ENCODE measurements around the gene GIT2. TPM values are rescaled to one million over a fixed set of nuclear protein-coding genes. Genes with fewer than 3 reads are reported as not detected.
"Not testable (repeated sequence)": the region's sequence is repeated elsewhere in the genome, so short reads cannot be mapped to it uniquely, and the experiment has no call there.

Gene GIT2
- total RNA-seq, 1 donor from 2014 or later = 57.6 TPM

DNA sequence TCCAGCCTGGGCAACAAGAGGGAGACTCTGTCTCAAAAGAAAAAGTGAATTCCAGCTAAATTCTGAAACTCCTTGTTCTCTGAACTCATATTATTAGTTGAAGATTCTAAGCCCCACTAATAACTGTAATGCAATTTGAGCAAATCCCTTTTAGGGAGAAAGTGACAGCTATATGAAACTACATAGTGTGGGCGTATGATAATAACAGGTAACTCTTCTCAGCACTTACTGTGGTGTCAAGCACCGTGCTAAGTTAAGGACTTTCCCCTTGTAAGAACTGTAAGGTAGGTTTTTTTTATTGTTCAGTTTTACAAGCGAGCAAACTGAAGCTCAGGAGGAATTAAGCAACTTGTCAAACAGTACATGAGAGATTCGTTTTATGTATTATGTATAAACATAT is 8.4 kb upstream of the GIT2 start:
- no peak for DNase-seq

DNA sequence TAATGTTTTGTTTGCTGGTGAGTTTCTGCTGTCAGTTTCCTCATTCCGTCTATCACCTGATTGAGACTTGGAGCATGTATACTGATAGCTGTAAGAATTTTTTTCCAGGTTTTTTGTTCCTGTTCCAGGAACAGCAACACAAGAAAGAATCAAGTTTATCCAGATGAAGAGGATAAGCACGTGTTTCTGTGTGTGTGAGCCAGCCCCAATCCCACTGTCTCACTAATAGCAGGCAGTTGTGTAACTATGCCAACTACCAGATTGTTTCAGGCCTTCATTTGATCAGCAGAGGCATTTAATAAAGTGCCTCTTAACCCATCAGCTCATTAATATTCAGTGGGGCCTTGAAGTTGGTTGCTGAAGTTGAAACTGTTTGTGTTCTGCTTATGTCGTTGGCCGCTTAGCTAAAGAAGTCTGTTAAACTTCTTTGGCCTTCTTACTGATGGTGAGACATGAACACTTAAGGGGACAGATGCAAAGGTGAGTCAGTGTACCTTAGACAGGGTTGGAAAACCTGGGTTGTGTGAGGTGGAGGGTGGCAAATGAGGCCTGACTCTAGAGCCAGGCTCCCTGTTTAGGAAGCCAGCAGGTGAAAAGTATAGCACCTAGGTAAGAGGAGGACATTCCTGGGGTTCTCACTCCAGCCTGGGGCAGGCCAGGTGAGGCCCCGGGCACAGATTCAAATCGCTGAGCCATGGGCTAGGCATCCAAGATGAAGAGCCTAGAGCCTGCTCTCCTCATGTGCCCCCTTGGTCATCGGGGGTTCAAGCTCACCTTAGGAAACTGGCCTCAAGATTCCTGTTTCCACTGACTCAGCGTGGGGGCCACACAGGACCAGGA is 6.7 kb upstream of the GIT2 start:
- DNase-seq = no peak

DNA sequence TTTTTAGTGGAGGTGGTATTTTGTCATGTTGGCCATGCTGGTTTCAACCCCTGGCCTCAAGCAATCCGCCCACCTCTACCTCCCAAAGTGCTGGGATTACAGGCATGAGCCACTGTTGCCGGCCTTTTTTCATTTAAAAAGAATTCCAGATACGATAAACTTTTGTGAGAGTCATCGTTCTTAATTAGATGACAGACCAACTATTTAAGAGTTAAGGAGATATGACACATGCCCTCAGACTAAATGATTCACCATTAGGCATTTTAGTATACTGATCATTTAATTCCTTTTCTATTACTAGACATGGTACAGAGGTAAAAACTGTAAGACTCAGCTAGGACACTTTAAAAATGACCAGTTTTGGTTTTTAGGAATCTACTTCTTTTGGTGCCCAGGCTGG is 5.4 kb upstream of the GIT2 start:
- DNase-seq = no peak

DNA sequence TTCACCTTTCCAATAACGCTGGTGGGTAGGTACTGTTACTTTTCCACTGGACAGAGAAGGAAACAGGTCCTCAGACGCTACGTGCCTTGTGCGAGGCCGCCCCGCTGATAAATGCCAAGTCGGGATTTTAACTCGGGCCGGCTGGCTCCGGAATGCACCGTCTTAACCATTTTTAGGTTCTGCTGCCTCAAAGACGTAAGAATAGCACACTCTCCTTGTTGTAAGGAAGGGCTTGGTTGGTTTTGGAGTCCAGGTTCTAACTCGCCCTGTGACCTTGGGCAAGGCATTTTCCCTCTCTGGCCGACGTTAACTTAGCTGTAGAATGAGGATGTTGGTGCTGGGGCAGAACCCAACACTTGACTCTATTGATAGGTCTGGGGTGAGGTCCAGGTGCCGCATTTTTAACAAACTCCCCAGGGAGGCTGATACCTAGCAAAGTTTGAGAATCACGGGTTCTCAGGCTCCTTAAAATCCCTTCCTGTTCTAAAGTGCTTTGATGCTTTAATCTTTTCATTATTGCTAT is 3.9 kb upstream of the GIT2 start:
- DNase-seq = peak; percentile 54

DNA sequence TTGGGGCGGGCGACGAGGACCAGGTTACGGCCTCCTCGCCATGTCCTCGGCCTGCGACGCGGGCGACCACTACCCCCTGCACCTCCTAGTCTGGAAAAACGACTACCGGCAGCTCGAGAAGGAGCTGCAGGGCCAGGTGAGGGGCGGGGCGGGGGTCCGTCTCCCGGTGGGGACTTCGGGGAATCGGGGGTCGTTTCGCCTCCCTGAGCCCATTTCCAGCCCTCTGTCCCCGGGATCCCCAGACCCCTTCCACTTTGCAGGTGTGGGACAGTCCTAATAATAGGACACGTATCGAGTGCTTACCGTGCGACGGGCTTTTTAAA is 3.4 kb upstream of the GIT2 start:
- DNase-seq = no peak

DNA sequence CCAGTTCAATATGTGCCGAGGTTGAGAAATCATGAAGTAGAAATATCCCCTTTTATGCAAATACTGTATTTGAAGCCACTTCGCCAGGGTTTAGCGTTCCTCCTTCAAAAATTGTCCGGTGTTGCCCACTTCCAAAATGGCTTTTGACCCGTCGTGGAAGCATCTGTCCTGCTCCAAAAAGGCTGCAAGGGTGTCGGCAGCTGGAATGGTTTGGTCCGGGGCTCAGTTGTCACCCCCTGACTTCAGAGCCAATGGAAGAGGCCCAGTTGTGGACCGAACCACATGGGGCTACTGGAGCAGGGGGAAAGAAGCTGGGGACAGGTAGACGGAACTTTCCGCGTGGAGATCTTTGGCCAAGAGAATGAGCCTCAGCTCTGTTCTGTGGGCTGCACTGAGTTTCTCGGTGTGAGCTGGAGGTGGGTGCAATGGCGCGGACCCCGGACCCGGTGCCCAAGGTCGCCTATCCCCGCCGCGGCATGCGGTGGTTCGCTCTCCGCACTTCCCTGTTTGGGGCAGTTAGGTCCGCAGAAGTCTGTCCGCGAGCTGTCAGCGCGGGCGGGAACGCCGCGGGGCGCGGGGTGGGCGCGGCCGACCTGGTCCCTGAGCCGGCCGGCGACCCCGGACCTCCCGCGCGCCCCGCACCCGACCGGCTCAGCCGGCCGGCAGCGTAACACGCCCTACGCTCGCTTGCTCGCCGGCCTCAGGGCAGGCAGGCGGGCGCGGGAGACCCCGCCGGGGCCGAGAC is 2.9 kb upstream of the GIT2 start, which contains the start of gene ANKRD13A:
TSS of gene ANKRD13A (plus strand) at position 527 of the 745 bp plus-strand sequence. CDS start 259 bp downstream, outside the sequence.
- DNase-seq = peak; percentile 97

DNA sequence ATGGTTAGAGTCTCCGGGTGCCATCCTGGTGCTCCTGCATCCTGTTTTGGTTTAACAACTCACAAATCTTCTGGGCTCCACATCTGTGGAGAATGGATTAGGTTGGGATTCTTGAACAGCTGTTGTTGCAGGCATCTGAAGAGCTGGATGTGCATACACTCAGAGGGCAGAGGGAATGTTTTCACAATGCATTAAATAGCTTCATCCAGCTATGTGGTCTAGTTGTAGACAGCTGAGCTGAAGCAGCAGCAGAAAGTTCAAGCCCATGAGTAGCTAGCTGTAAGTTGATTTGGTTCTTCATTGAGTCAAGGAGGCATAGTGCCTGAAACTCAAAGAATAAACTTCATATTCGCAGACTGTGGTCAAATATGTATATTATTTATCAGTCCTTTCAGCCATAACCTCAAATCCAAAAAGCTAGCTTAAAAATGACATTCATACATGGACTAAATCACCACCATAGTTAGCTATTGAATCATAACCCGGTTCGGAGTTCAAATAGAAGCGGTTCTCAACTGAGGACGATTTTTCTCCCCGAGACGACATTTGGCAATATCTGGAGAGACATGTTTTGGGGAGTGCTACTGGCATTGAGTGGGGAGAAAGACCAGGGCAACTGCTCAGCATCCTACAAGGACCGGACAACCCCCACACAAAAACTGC is 2.2 kb upstream of the GIT2 start:
- DNase-seq = peak; percentile 95

DNA sequence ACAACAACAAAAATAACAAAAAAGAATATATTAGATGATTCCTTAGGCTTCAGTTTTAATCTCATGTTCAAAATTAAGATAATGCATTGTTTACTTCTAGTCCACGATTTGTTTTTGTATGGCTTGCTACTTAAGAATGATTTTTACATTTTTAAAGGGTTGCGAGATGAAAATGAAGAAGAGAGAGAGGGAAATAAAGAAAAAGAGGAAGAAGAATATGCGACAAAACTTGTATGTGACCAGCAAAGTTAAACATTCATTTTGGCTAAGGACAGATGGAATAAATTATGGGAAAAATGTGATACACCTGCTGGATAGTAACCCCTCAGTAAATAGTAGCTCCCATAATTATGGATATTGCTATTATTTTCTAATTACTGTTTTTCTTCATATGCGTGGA is 1.2 kb upstream of the GIT2 start:
- no peak for DNase-seq

DNA sequence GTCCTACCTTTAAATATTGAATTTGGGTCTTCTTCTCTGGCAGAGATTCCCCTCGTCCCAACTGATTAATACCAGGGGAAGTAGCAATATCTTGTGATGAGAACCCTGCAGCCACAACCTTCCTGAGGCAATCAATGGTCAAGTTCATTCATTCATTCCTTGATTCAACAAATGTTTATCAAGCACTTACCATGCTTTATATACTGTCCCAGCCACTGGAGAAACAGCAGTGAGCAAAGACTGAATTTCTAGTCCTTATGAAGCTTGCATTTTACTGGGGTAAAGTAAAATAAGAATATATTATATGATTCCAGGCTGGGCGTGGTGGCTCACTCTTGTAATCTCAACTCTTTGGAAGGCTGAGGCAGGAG is 300 bp upstream of the GIT2 start:
- DNase-seq = no peak

DNA sequence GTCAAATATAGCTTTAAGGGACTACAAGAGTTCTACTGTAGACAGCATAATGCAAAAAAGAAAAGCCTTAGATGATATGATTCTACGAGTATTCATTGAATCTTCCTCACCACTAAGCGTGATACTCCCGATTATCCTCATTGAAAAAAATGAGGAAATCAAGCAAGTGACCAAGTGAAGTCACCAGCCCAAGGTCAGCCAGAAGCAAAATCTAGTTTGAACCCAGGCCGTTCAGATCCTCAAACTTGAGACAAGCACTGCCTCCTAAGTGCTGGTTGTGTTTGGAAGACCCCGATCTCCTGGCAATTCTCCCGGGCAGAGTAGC is 845 bp downstream of the GIT2 start:
- no peak for DNase-seq

DNA sequence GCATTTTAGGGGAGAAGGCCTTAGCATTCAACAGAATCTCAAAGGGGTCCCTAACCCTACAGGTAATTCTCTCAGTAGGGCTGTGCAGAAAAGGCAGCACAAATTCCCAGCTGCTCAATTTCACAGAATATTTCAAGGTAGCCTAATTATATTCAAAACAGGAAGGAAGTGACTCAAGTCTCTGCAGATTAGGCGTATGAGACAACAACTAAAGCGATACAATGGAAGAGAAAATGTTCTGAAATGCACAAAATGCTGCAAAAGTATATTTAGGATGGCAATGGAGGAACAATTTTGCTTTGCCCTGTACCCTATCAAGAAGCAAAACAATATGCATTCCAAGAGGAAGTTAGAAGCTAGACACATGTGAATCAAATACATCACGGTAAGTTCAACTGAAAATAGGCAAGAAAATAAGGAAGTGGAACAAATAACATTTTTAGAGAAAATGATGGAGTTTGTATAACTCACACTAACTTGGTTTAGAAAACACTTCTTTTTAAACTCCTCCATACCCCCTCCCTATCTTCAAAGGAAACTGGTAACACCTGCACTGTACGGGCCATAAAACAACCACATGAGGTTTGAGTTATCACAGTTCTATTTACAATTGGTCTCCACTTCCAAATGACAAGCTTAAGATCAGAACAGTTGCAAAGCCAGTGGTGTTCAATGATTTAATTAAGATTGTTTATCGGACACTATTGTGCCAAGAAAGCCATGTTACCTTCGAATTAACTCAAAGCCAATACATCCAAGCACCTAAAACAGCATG is 1.6 kb downstream of the GIT2 start:
- DNase-seq = no peak

DNA sequence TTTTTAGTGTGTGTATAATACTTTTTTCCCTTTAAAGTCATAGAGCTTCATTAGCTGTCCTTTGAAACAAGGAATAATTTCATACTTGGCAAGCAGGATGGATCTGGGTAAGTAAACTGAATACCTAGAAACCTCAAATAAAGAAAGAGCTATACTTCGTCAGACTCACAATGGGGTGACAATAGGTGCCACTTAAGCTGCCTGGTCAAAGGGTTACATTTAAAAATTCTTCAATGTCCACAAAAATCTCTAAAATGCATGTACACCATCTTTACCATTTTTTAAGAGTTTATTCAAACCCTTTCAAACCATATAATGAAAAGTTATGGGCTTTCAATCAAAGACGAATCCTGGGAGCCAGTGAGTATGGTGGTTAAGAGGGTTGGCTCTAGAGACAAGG is 3.1 kb downstream of the GIT2 start:
- DNase-seq = no peak

DNA sequence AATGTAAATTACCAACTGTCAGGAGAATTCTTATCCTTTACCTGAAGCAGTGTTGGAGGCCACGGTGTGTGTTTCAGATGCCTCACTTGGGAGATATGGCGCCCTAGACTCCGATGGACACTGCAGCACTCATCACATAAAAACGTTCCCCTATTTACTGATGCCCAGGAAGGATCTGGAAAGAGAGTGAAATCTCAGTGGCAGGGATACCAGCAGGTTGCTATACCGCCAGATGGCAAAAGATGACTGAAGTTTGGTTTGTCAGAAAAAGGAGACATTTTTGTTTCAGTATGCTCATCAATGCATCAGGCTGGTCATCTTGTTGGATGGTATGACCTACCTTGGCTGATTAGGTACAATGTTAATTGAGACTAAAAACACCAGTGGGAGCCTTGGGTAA is 4.6 kb downstream of the GIT2 start:
- no peak for DNase-seq

DNA sequence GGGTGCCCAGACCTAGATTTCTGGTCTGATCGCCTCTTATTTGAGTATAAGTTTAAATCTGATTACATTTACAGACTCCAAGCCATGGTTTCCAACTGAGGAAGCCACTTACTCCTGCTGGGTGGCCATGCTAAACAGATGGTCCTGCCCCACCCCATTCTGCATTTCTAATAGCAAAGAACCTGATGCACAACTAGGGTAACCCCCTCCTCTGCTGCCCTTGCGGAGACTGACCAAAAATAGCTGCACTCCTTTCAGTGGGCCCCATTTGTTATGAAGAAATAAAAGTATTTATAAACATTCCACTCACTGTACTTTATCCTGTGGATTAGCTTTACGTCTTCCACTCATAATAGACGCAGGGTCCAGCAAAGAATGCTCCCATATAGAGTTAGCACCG is 6.8 kb downstream of the GIT2 start:
- peak; percentile 41 for DNase-seq

DNA sequence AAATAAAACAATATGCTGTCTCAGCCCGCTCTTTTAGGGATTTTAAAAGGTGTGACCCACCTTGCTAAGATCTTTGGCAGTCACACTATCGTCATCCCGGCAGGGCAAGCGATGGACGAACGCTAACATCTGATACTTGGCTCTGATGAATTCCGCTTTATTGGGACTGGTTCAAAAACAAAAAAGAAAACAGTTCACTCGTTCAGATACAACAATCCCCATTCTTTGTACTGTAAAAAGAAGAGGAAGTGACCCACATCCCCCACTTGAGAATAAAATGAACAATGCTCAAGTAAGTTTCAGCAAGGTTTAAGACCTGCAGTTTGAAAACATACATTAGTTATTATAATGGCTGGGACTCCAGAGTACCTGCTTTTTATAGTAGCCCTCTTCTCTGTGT is 7.3 kb downstream of the GIT2 start:
- no peak for DNase-seq

DNA sequence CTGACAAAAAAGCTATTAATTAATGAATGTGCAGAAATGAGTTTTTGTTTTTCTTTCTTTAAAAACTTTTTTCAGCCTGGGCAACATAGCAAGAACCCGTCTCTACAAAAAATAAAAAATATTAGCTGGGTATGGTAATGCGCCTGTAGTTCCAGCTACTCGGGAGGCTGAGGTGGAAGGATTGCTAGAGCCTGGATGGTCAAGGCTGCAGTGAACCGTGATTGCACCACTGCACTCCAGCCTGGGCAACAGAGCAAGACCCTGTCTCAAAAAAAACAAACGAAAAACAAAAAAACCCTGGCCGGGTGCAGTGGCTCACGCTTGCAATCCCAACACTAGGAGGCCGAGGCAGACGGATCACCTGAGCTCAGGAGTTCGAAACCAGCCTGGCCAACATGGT is 7.9 kb downstream of the GIT2 start:
- DNase-seq = no peak

DNA sequence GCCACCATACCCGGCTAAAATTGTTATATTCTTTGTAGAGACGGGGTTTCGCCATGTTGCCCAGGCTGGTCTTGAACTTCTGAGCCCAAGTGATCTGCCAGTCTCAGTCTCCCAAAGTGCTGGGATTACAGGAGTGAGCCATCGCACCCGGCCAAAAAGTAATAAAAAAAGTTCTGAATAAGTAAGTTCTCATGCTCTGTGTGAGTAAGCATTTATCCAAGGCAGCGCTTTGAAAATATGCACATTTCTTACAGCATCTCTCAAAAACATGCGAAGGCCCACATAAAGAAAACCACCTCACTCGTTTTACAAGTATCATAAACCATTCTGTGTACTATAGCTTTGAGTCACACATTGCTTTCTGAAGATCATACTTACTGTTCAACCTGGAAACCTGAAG is 8.6 kb downstream of the GIT2 start:
- DNase-seq = no peak

DNA sequence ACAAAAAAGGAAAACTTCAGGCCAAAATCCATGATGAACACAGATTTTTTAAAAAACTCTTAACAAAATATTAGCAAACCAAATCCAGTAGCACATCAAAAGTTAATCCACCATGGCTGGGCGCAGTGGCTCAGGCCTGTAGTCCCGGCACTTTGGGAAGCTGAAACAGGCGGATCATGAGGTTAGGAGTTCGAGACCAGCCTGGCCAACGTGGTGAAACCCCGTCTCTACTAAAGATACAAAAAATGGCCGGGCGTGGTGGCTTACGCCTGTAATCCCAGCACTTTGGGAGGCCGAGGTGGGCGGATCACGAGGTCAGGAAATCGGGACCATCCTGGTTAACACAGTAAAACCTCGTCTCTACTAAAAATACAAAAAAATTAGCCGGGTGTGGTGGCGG is 9.9 kb downstream of the GIT2 start:
- not testable (repeated sequence) for DNase-seq

DNA sequence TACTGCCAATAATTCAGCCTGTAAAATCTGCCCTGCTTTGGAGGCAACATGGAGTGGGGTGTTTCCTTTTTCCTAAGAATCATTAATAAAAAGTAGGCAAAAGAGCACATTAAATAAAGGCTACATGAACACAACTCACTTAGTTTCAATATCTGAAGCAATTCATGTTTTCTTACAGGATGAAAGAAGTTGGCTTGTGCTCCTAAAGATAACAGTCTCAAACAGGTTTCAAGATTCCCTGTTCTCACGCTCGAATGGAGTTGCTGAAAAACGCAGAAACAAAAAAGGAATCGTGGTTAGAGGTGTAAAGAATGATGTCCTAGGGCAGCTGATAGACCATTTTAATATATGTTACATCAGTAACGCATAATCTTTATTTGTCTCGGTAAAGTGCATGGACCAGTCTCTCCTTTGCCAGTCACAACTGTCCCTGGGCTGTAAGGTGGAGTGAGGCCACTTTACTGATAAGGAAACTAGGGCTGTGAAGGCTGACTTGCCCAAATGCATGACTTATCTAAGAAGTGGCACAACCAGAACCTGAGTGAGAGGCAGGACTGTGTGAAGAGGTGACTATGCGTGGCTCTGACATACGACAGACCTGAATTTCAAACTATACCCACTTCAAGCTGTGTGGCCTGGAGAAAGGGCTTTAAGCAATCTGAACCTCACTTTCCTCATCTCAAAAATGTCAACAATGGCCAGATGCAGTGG is 12.6 kb downstream of the GIT2 start:
- DNase-seq = no peak

DNA sequence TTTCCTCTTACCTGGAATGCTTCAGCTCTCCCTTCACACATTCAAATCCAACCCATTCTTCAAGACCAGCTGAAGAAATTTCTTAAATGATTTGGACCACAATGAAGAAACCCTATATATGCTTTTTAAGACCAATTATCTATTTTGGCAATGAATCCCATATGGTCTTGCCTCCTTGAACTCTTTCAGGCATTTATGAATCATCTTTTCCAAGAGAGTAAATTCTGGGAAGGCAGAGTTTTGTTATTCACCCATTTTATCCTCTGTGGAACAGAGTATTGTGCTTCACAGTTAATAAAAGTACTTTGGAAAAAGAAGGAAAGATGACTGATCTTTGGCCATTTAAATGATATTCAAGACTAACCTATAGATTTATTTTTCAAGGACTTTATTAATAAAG is 14.0 kb downstream of the GIT2 start:
- no peak for DNase-seq

DNA sequence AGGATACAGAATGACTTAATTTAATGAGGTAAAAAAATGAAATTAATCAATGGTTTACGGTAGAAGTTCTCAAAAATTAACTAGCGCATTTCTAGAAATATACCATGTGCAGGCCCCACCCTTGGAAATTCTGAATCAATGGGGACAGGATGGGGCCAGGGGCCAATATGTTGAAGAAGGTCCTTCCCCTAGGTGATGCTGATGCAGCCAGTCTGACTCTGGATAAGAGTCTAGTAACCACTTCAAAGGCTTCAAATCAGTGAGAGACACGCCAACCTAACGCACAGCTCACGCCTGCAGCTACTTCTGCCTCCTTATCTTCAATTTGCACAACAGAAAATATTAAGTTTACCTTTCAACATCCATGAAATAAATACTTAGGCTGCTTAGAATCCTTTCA is 14.9 kb downstream of the GIT2 start:
- no peak for DNase-seq

DNA sequence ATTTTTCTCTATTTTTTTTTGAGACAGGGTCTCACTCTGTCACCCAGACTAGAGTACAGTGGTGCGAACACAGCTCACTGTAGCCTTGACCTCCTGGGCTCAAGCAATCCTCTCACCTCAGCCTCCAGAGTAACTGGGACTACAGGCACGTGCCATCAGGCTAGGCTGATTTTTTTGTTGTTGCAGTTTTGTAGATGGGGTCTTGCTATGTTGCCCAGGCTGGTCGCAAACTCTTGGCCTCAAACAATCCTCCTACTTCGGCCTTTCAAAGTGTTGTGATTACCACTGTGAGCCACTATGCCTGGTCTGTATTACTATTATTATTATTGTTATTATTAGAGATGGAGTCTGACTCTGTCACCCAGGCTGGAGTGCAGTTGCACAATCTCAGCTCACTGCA is 23.3 kb downstream of the GIT2 start:
- no peak for DNase-seq
